Gastrocnemius medialis (tissue), 4 donors: ENCODE data around the gene LEFTY1.

Experiments
- CTCF ChIP-seq, 5 experiments: fragments of 450-650 bp in 3 of 5; fragments of 200-600 bp in 2 of 5; sonication (generic) in 2 of 5; IDR thresholded peaks in 4 of 5; conservative IDR thresholded peaks in 1 of 5; 1 replicate in 4 of 5; 2 replicates in 1 of 5; pipeline ENCODE4 v1.5.1; 2016 to 2019; ENCODE audit warnings: antibody characterized with exemption in 5 of 5, mild to moderate bottlenecking in 3 of 5, moderate library complexity in 3 of 5
- POLR2A ChIP-seq, 2 donors: fragments of 450-650 bp; IDR thresholded peaks; one replicate each; pipeline ENCODE4 v1.6.1; 2017; ENCODE audit warnings: antibody characterized with exemption in 2 of 2, mild to moderate bottlenecking in 2 of 2, moderate library complexity in 2 of 2

GRCh38 chr1:225842788-225843425 is 46.0 kb downstream of the LEFTY1 start:
- TF ChIP-seq POLR2A (IDR thresholded peaks at IDR 0.05) (no peak), CTCF (IDR thresholded peaks at IDR 0.05 in 4 of 5, conservative IDR thresholded peaks at IDR 0.05 in 1 of 5) (no peak)
